ENCODE results near the gene MYCBP2. TPM values are rescaled to one million over a fixed set of nuclear protein-coding genes. Genes with fewer than 3 reads are reported as not detected.

MYCBP2 gene
- total RNA-seq, 1 experiment from 2014 or later, result 51.8 TPM

GRCh38 chr13:77331421-77331820 is 4.5 kb upstream of the MYCBP2 start:
- ChIA-PET POLR2A (no interaction called here), CTCF (no interaction called here)
- H3K4me3 Mint-ChIP-seq (ENCODE audit: unreplicated experiment), result peak overlapping the region; percentile 21
- H3K27me3 Mint-ChIP-seq (ENCODE audit: insufficient read depth, unreplicated experiment), result peaks cover 19% of the 10 kb centered on the region
- no TSS peak for BruUV-seq (replicated peaks)
- H3K4me1 Mint-ChIP-seq (ENCODE audit: insufficient read depth, unreplicated experiment), result peaks cover 8% of the 10 kb centered on the region
- no peaks in the 10 kb centered on the region for H3K9me3 Mint-ChIP-seq (ENCODE audit: unreplicated experiment)
- intact Hi-C loops (cut with micrococcal nuclease), result no loop called here
- DNase-seq (ENCODE audit: unreplicated experiment), result no peak
- H3K27ac Mint-ChIP-seq (ENCODE audit: low read depth, unreplicated experiment), result no peak overlapping the region
- TF ChIP-seq, protein P1, sequence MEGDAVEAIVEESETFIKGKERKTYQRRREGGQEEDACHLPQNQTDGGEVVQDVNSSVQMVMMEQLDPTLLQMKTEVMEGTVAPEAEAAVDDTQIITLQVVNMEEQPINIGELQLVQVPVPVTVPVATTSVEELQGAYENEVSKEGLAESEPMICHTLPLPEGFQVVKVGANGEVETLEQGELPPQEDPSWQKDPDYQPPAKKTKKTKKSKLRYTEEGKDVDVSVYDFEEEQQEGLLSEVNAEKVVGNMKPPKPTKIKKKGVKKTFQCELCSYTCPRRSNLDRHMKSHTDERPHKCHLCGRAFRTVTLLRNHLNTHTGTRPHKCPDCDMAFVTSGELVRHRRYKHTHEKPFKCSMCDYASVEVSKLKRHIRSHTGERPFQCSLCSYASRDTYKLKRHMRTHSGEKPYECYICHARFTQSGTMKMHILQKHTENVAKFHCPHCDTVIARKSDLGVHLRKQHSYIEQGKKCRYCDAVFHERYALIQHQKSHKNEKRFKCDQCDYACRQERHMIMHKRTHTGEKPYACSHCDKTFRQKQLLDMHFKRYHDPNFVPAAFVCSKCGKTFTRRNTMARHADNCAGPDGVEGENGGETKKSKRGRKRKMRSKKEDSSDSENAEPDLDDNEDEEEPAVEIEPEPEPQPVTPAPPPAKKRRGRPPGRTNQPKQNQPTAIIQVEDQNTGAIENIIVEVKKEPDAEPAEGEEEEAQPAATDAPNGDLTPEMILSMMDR (IDR thresholded peaks at IDR 0.05; ENCODE audit: unreplicated experiment), result no peak
- no peaks in the 10 kb centered on the region for H3K36me3 Mint-ChIP-seq (ENCODE audit: insufficient read depth, unreplicated experiment)

DNA sequence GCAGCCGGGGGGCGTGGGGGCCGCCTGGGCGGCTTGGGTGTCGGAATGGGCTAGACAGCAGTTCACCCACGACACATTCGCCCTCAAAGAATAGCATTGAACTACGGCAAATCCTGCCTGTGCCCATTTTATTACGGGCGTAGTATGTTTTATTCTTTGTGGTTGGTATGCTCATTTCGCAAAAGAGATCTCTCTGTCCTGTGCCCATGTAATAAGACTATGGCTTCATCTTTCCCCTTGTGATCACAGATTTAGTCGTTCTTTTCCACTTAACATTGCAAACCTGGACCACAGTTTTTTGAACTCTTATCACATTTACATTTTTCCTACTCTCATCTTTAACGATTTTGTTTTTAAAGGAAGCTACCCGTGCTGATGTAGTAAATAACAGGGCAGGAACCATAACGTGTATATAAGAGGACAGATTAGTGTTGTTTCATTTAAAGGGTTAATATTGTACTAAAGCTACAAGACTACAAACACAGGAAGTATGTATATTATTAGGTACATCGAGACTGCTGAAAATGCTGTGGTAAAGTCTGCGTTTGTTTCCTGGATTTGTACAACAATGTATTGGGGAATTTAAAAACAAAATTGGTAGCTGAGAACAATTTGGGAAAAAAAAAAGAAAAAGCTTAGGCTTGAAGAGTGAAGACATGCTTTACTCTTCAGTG is 3.2 kb upstream of the MYCBP2 start:
- H3K36me3 Mint-ChIP-seq (ENCODE audit: insufficient read depth, unreplicated experiment), result no peaks in the 10 kb centered on the region
- H3K27ac Mint-ChIP-seq (ENCODE audit: low read depth, unreplicated experiment), result peak overlapping the region; percentile 47
- no TSS peak for BruUV-seq (replicated peaks)
- H3K4me3 Mint-ChIP-seq (ENCODE audit: unreplicated experiment), result peak overlapping the region; percentile 97
- H3K4me1 Mint-ChIP-seq (ENCODE audit: insufficient read depth, unreplicated experiment), result peaks cover 8% of the 10 kb centered on the region
- ChIA-PET CTCF (interaction anchor here (0.6 to 1.6 kb wide), 4 partner anchors 142 to 263 kb away, joined by 3 to 12 read pairs (median 4); no protein-coding TSS in a partner anchor), POLR2A (interaction anchor here (0.6 to 2.9 kb wide), 27 partner anchors 11 to 441 kb away, joined by 3 to 13 read pairs (median 4); partner anchors contain the start of genes CLN5 and FBXL3)
- no peaks in the 10 kb centered on the region for H3K9me3 Mint-ChIP-seq (ENCODE audit: unreplicated experiment)
- no peak for DNase-seq (ENCODE audit: unreplicated experiment)
- peaks cover 14% of the 10 kb centered on the region for H3K27me3 Mint-ChIP-seq (ENCODE audit: insufficient read depth, unreplicated experiment)
- intact Hi-C loops (cut with micrococcal nuclease), result loop anchor here (2.0 kb wide), 1 partner anchor 303 kb away; the partner anchor contains the start of gene FBXL3
- TF ChIP-seq, protein P1 (IDR thresholded peaks at IDR 0.05; ENCODE audit: unreplicated experiment), result no peak

DNA sequence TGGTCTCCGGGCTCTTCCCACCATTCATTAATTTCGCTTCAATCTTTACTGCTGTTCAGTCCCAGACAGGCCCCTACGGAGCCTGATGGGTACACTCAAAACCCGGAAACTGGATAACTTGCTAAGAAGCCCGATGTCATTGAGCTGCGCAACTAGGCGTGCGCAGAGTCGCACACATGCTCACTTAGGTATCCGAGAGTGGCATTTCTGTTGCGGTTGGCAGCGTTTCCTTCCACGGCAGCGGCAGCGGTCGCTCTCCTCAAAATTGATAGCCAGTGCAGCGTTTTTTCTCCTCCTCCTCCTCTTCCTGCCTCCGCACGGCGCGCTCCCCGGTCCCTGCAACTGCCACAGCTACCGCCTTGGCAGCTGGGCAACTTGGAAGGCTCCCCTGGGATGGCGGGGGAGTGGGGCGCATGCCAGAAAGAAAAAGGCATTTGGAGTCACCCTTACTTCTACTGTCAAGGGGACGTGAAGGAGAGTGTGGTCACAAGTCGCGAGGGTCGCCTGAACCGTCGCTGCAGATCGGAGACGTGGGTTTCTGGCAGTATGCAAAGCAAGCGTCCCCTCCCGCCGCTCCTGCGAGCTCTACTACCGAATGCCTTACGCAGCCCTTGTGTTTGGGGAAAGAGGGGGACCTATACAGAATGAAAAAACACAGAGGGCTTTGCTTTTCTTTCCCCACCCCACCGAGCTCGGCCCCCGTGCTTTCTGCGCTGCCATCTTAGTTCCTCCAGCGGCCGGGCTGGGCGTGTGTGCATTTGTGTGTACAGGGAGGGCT is 2.4 kb upstream of the MYCBP2 start:
- ChIA-PET POLR2A (interaction anchor here (0.8 to 2.9 kb wide), 20 partner anchors 10 to 337 kb away, joined by 3 to 13 read pairs (median 4); partner anchors contain the start of genes CLN5 and FBXL3), CTCF (interaction anchor here (0.6 to 1.7 kb wide), 5 partner anchors 21 to 264 kb away, joined by 3 to 12 read pairs (median 5); no protein-coding TSS in a partner anchor)
- TF ChIP-seq, protein P1 (IDR thresholded peaks at IDR 0.05; ENCODE audit: unreplicated experiment), result no peak
- peak; percentile 93 for DNase-seq (ENCODE audit: unreplicated experiment)
- Mint-ChIP-seq H3K4me3 (ENCODE audit: unreplicated experiment) (peak overlapping the region; percentile 97), H3K27me3 (ENCODE audit: insufficient read depth, unreplicated experiment) (peaks cover 7% of the 10 kb centered on the region), H3K36me3 (ENCODE audit: insufficient read depth, unreplicated experiment) (no peaks in the 10 kb centered on the region), H3K27ac (ENCODE audit: low read depth, unreplicated experiment) (peak overlapping the region; percentile 47), H3K9me3 (ENCODE audit: unreplicated experiment) (no peaks in the 10 kb centered on the region), H3K4me1 (ENCODE audit: insufficient read depth, unreplicated experiment) (peaks cover 11% of the 10 kb centered on the region)
- intact Hi-C loops (cut with micrococcal nuclease), result loop anchor here (2.0 kb wide), 1 partner anchor 303 kb away; the partner anchor contains the start of gene FBXL3
- no TSS peak for BruUV-seq (replicated peaks)

DNA sequence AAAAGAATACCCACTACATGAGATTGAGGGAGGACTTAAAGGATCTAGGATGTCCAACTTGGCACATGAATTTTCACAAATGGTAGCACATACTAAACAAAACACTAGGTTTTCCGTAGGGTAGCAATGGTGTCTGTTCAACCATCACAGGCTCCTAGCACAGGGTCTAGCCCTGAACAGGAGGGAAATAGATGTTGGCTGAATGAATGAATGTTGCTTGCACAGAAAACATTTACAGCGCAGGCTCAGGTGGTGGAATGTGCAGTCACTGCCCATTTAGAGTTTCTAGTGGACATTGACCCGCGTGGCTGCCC is 1.9 kb upstream of the MYCBP2 start:
- Mint-ChIP-seq H3K4me1 (ENCODE audit: insufficient read depth, unreplicated experiment) (peaks cover 16% of the 10 kb centered on the region), H3K27ac (ENCODE audit: low read depth, unreplicated experiment) (peak overlapping the region; percentile 47), H3K36me3 (ENCODE audit: insufficient read depth, unreplicated experiment) (no peaks in the 10 kb centered on the region), H3K4me3 (ENCODE audit: unreplicated experiment) (peak overlapping the region; percentile 97), H3K27me3 (ENCODE audit: insufficient read depth, unreplicated experiment) (peaks cover 1% of the 10 kb centered on the region), H3K9me3 (ENCODE audit: unreplicated experiment) (no peaks in the 10 kb centered on the region)
- ChIA-PET CTCF (interaction anchor here (0.6 to 1.7 kb wide), 4 partner anchors 21 to 152 kb away, joined by 3 to 6 read pairs (median 4); no protein-coding TSS in a partner anchor), POLR2A (interaction anchor here (0.6 to 2.9 kb wide), 13 partner anchors 18 to 336 kb away, joined by 3 to 13 read pairs (median 4); partner anchors contain the start of genes CLN5 and FBXL3)
- DNase-seq (ENCODE audit: unreplicated experiment), result no peak
- TF ChIP-seq, protein P1 (IDR thresholded peaks at IDR 0.05; ENCODE audit: unreplicated experiment), result no peak
- no TSS peak for BruUV-seq (replicated peaks)
- intact Hi-C loops (cut with micrococcal nuclease), result loop anchor here (2.0 kb wide), 1 partner anchor 302 kb away; the partner anchor contains the start of gene FBXL3

All from MCF 10A (cell line).